Activated T-helper 17 cell treated with anti-CD3 and anti-CD28 coated beads, Interleukin-2, amount 50 U/mL, for 72 hours (primary cell): ENCODE results near the gene DLG5. TPM values are rescaled to one million over a fixed set of nuclear protein-coding genes. Genes with fewer than 3 reads are reported as not detected.
A peak's percentile ranks its signal among the peaks of the same experiment; 100 is the strongest.
"Not testable (repeated sequence)": the region's sequence is repeated elsewhere in the genome, so short reads cannot be mapped to it uniquely, and the experiment has no call there.

Source experiments
- ATAC-seq: fragments of 150-1000 bp; cut with Tn5 transposase; replicated peaks from 2 replicates; pipeline ENCODE4 v1.10.0; 2021; ENCODE audit warnings: mild to moderate bottlenecking, moderate library complexity
- H3K27ac Mint-ChIP-seq: one replicate; pipeline ENCODE4 v1.8.0; 2022; ENCODE audit warnings: mixed read lengths
- H3K27me3 Mint-ChIP-seq: one replicate; pipeline ENCODE4 v1.8.0; 2022; ENCODE audit warnings: mixed read lengths
- H3K36me3 Mint-ChIP-seq: one replicate; pipeline ENCODE4 v1.8.0; 2022; ENCODE audit warnings: low read depth, mild to moderate bottlenecking, mixed read lengths
- H3K4me1 Mint-ChIP-seq: one replicate; pipeline ENCODE4 v1.8.0; 2022; ENCODE audit warnings: mixed read lengths
- H3K4me3 Mint-ChIP-seq: one replicate; pipeline ENCODE4 v1.8.0; 2022; ENCODE audit warnings: mild to moderate bottlenecking, mixed read lengths
- H3K9me3 Mint-ChIP-seq: one replicate; pipeline ENCODE4 v1.8.0; 2022; ENCODE audit warnings: mixed read lengths
- total RNA-seq, 2 donors: library from RNA; stranded (reverse); gene quantifications; one replicate each; pipeline ENCODE4 v1.2.3, GENCODE V29; 2022

Gene DLG5
- total RNA-seq, 2 donors from 2014 or later = 3.0 to 7.1 TPM

- H3K4me1 Mint-ChIP-seq = no peaks in the 10 kb centered on the region
- no peak overlapping the region for H3K27ac Mint-ChIP-seq
- no peak for ATAC-seq
- no peaks in the 10 kb centered on the region for H3K36me3 Mint-ChIP-seq
- no peak overlapping the region for H3K4me3 Mint-ChIP-seq
- no peaks in the 10 kb centered on the region for H3K9me3 Mint-ChIP-seq
- no peaks in the 10 kb centered on the region for H3K27me3 Mint-ChIP-seq
Observed at GRCh38 chr10:77781451-77782327, 144.9 kb downstream of the DLG5 start.

GRCh38 chr10:77780180-77780579 lies 146.4 kb downstream of the DLG5 start:
- Mint-ChIP-seq H3K36me3 (no peaks in the 10 kb centered on the region), H3K27me3 (no peaks in the 10 kb centered on the region), H3K9me3 (peaks cover 8% of the 10 kb centered on the region), H3K4me1 (no peaks in the 10 kb centered on the region), H3K27ac (no peak overlapping the region), H3K4me3 (no peak overlapping the region)
- ATAC-seq = no peak

- Mint-ChIP-seq H3K9me3 (peaks cover 8% of the 10 kb centered on the region), H3K27ac (no peak overlapping the region), H3K27me3 (no peaks in the 10 kb centered on the region), H3K4me3 (no peak overlapping the region), H3K36me3 (no peaks in the 10 kb centered on the region), H3K4me1 (peaks cover 3% of the 10 kb centered on the region)
- no peak for ATAC-seq
Observed at GRCh38 chr10:77776487-77776886, 150.1 kb downstream of the DLG5 start.

- Mint-ChIP-seq H3K4me3 (no peak overlapping the region), H3K36me3 (no peaks in the 10 kb centered on the region), H3K9me3 (peaks cover 8% of the 10 kb centered on the region), H3K27me3 (no peaks in the 10 kb centered on the region), H3K27ac (no peak overlapping the region), H3K4me1 (peaks cover 3% of the 10 kb centered on the region)
- no peak for ATAC-seq
Observed at GRCh38 chr10:77774940-77775391, 151.6 kb downstream of the DLG5 start.

- peaks cover 8% of the 10 kb centered on the region for H3K9me3 Mint-ChIP-seq
- no peak overlapping the region for H3K4me3 Mint-ChIP-seq
- no peak for ATAC-seq
- H3K27me3 Mint-ChIP-seq = no peaks in the 10 kb centered on the region
- H3K36me3 Mint-ChIP-seq = no peaks in the 10 kb centered on the region
- no peak overlapping the region for H3K27ac Mint-ChIP-seq
- H3K4me1 Mint-ChIP-seq = peaks cover 3% of the 10 kb centered on the region
Observed at GRCh38 chr10:77773631-77774426, 152.7 kb downstream of the DLG5 start.

GRCh38 chr10:77772852-77773600 lies 153.5 kb downstream of the DLG5 start:
- H3K36me3 Mint-ChIP-seq, H3K4me1 Mint-ChIP-seq, H3K9me3 Mint-ChIP-seq, H3K27me3 Mint-ChIP-seq, ATAC-seq, H3K4me3 Mint-ChIP-seq: not testable (repeated sequence)
- peak overlapping the region; percentile 14 for H3K27ac Mint-ChIP-seq

GRCh38 chr10:77771851-77772250 lies 154.7 kb downstream of the DLG5 start:
- no peaks in the 10 kb centered on the region for H3K27me3 Mint-ChIP-seq
- no peak for ATAC-seq

GRCh38 chr10:77771450-77771849 lies 155.1 kb downstream of the DLG5 start:
- ATAC-seq = no peak
- H3K27me3 Mint-ChIP-seq = no peaks in the 10 kb centered on the region
- H3K9me3 Mint-ChIP-seq = peaks cover 6% of the 10 kb centered on the region
- no peaks in the 10 kb centered on the region for H3K36me3 Mint-ChIP-seq
- H3K4me1 Mint-ChIP-seq = peaks cover 3% of the 10 kb centered on the region
- no peak overlapping the region for H3K4me3 Mint-ChIP-seq
- H3K27ac Mint-ChIP-seq = no peak overlapping the region

More at GRCh38 chr10:77771851-77772250, 154.7 kb downstream of the DLG5 start:
- H3K4me1 Mint-ChIP-seq = peaks cover 3% of the 10 kb centered on the region
- no peak overlapping the region for H3K4me3 Mint-ChIP-seq
- peaks cover 8% of the 10 kb centered on the region for H3K9me3 Mint-ChIP-seq
- no peak overlapping the region for H3K27ac Mint-ChIP-seq
- H3K36me3 Mint-ChIP-seq = no peaks in the 10 kb centered on the region

- no peak overlapping the region for H3K4me3 Mint-ChIP-seq
- no peak overlapping the region for H3K27ac Mint-ChIP-seq
- H3K4me1 Mint-ChIP-seq = peaks cover 3% of the 10 kb centered on the region
- peaks cover 3% of the 10 kb centered on the region for H3K9me3 Mint-ChIP-seq
- H3K27me3 Mint-ChIP-seq = no peaks in the 10 kb centered on the region
- ATAC-seq = no peak
- H3K36me3 Mint-ChIP-seq = no peaks in the 10 kb centered on the region
Observed at GRCh38 chr10:77770868-77771175, 155.7 kb downstream of the DLG5 start.

GRCh38 chr10:77770081-77770867 lies 156.3 kb downstream of the DLG5 start:
- Mint-ChIP-seq H3K4me3 (no peak overlapping the region), H3K4me1 (peaks cover 3% of the 10 kb centered on the region)

GRCh38 chr10:77768039-77768438 lies 158.5 kb downstream of the DLG5 start:
- Mint-ChIP-seq H3K9me3 (no peaks in the 10 kb centered on the region), H3K27ac (no peak overlapping the region), H3K4me1 (peaks cover 3% of the 10 kb centered on the region), H3K4me3 (no peak overlapping the region), H3K36me3 (no peaks in the 10 kb centered on the region), H3K27me3 (no peaks in the 10 kb centered on the region)
- no peak for ATAC-seq

More at GRCh38 chr10:77770081-77770867, 156.3 kb downstream of the DLG5 start:
- Mint-ChIP-seq H3K27ac (no peak overlapping the region), H3K36me3 (no peaks in the 10 kb centered on the region), H3K9me3 (no peaks in the 10 kb centered on the region), H3K27me3 (no peaks in the 10 kb centered on the region)
- ATAC-seq = no peak

- no peak overlapping the region for H3K4me3 Mint-ChIP-seq
- H3K27me3 Mint-ChIP-seq = no peaks in the 10 kb centered on the region
- no peaks in the 10 kb centered on the region for H3K4me1 Mint-ChIP-seq
- no peaks in the 10 kb centered on the region for H3K9me3 Mint-ChIP-seq
- H3K27ac Mint-ChIP-seq = no peak overlapping the region
- ATAC-seq = no peak
- H3K36me3 Mint-ChIP-seq = no peaks in the 10 kb centered on the region
Observed at GRCh38 chr10:77763453-77764430, 162.8 kb downstream of the DLG5 start.

GRCh38 chr10:77758406-77758805 lies 168.1 kb downstream of the DLG5 start:
- not testable (repeated sequence) for ATAC-seq, H3K4me3 Mint-ChIP-seq, H3K36me3 Mint-ChIP-seq, H3K4me1 Mint-ChIP-seq, H3K9me3 Mint-ChIP-seq, H3K27me3 Mint-ChIP-seq, H3K27ac Mint-ChIP-seq
